Dermis lymphatic vessel endothelial cell (primary cell): Measurements from ENCODE around the gene LPCAT3. TPM values are rescaled to one million over a fixed set of nuclear protein-coding genes. Genes with fewer than 3 reads are reported as not detected.

Experiments used
- total RNA-seq: library from RNA; depleted of rRNA; stranded (reverse); fragments of >200 nt; gene quantifications from 2 replicates; pipeline ENCODE4 v1.2.1, GENCODE V29; 2014

Gene LPCAT3, protein sequence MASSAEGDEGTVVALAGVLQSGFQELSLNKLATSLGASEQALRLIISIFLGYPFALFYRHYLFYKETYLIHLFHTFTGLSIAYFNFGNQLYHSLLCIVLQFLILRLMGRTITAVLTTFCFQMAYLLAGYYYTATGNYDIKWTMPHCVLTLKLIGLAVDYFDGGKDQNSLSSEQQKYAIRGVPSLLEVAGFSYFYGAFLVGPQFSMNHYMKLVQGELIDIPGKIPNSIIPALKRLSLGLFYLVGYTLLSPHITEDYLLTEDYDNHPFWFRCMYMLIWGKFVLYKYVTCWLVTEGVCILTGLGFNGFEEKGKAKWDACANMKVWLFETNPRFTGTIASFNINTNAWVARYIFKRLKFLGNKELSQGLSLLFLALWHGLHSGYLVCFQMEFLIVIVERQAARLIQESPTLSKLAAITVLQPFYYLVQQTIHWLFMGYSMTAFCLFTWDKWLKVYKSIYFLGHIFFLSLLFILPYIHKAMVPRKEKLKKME
- 9.4 and 10.8 TPM in 2 replicates for total RNA-seq

DNA sequence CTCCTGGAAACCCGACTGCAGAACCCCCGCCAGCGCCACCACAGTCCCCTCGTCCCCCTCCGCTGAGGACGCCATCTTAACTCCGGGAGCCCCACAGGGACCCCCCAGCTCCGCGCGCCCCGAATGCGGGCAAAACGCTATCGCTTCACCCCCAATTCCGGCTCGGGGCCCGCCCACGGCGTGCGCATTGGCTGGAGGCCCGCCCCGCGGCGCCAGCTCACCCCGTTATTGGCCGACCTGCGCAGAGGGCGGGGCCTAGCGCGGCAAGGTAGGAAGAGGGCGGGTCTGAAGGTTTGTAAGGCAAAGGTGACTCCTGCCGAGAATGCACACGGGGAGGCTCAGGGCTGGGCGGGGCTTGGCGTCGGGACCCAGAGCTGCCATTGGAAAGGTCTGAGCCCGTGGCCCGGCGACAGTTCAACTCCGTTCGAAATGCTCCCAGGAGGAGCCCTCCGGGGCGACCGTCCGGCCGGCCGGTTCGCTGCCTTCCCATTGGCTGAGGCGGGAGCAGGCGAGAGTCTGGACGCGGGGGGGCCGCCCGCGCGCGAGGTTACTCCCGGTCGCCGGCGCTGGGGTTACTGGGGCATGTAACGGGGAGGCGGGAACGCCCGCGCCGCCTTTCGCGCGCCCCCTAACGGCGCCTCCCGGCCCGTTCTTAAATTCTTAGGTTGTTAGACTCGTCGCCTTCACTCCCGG, at the start of gene LPCAT3:
TSS of gene LPCAT3 (minus strand) at position 127 of the 693 bp plus-strand sequence. CDS start at position 75, 52 bp downstream.

GRCh38 chr12:7060353-7060954, 42.2 kb upstream of the LPCAT3 start, which contains the start of gene C1S:
C1S (plus strand) TSS chr12:7060718; CDS start chr12:7061913, 1,195 bp downstream.

DNA sequence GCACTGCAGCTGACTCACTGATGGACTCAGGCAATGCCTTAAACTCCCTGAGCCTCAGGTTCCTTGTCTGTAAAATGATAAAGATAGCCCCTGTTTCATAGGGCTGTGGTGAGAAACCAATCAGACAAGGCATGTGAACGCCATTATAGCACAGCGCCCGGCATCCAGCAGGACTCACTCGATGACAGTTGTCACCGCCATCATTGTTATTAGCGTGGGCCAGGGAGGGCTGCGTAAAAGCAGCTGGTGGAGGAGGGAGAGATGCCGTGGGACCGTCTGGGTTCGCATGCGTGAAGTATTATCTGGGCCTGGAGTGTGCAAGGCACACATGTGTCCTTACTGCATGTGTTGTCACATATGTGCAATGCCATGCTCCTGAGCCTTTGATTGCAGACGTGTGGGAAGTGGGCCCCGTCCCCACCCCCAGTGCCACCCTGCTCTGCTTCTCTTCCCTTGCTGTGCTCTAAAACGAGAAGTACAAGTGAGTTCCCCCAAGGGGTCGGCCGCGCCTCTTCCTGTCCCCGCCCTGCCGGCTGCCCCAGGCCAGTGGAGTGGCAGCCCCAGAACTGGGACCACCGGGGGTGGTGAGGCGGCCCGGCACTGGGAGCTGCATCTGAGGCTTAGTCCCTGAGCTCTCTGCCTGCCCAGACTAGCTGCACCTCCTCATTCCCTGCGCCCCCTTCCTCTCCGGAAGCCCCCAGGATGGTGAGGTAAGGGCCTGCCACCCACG, 67.3 kb downstream of the LPCAT3 start, which contains the start of gene PTPN6:
TSS of gene PTPN6 (plus strand) at position 546 of the 730 bp plus-strand sequence. CDS start at position 703, 157 bp downstream.

GRCh38 chr12:6943722-6944380, 74.4 kb downstream of the LPCAT3 start, which contains the start of the genes C12orf57 and RNU7-1:
C12orf57 (plus strand) TSS chr12:6944022; CDS start chr12:6944122, 100 bp downstream.
RNU7-1 (plus strand) TSS chr12:6943816.

GRCh38 chr12:6927379-6928021, 90.8 kb downstream of the LPCAT3 start, which contains the start of gene ATN1:
ATN1 (plus strand) TSS chr12:6927959; CDS start chr12:6934002, 6,043 bp downstream.

Other genes starting within 250 kb of the LPCAT3 start
- 0.09 and 0.22 TPM in 2 replicates for gene LAG3, start 246.0 kb downstream of the LPCAT3 start, total RNA-seq
- not detected in 2 replicates for gene CD4, start 228.9 kb downstream of the LPCAT3 start, total RNA-seq
- 0.09 and 0.22 TPM in 2 replicates for gene GPR162, start 196.7 kb downstream of the LPCAT3 start, total RNA-seq
- gene P3H3, start 190.1 kb downstream of the LPCAT3 start, total RNA-seq: 10.2 and 10.9 TPM in 2 replicates
- gene GNB3, start 177.6 kb downstream of the LPCAT3 start, total RNA-seq: 0.11 and 0.26 TPM in 2 replicates
- 2.7 and 3.4 TPM in 2 replicates for gene CDCA3, start 167.2 kb downstream of the LPCAT3 start, total RNA-seq
- gene USP5, start 166.3 kb downstream of the LPCAT3 start, total RNA-seq: 69.3 and 72.1 TPM in 2 replicates
- gene TPI1, start 150.9 kb downstream of the LPCAT3 start, total RNA-seq: 630 and 802 TPM in 2 replicates
- 3.4 and 4.2 TPM in 2 replicates for gene SPSB2, start 145.2 kb downstream of the LPCAT3 start, total RNA-seq
- 2.0 and 3.8 TPM in 2 replicates for gene LRRC23, start 113.7 kb downstream of the LPCAT3 start, total RNA-seq
- 0.60 and 1.1 TPM in 2 replicates for gene ENO2, start 103.9 kb downstream of the LPCAT3 start, total RNA-seq
- gene ATN1, start 90.5 kb downstream of the LPCAT3 start, total RNA-seq: 5.5 and 5.8 TPM in 2 replicates
- not detected in 2 replicates for gene RNU7-1, start 74.7 kb downstream of the LPCAT3 start, total RNA-seq
- gene C12orf57, start 74.5 kb downstream of the LPCAT3 start, total RNA-seq: 163 and 168 TPM in 2 replicates
- 3.3 and 3.5 TPM in 2 replicates for gene PTPN6, start 67.1 kb downstream of the LPCAT3 start, total RNA-seq
- 147 and 175 TPM in 2 replicates for gene PHB2, start 47.8 kb downstream of the LPCAT3 start, total RNA-seq
- gene EMG1, start 47.6 kb downstream of the LPCAT3 start, total RNA-seq: 26.4 and 33.7 TPM in 2 replicates
- gene C1S, start 42.2 kb upstream of the LPCAT3 start, total RNA-seq: 0.09 and 0.65 TPM in 2 replicates
- gene C1R, start 74.0 kb upstream of the LPCAT3 start, total RNA-seq: 0.43 and 1.5 TPM in 2 replicates
- gene C1RL, start 90.7 kb upstream of the LPCAT3 start, total RNA-seq: 12.4 and 15.0 TPM in 2 replicates
- gene RBP5, start 110.4 kb upstream of the LPCAT3 start, total RNA-seq: 0.22 and 0.26 TPM in 2 replicates
- gene CLSTN3, start 111.9 kb upstream of the LPCAT3 start, total RNA-seq: 10.3 and 20.3 TPM in 2 replicates
- 31.4 and 38.8 TPM in 2 replicates for gene PEX5, start 171.2 kb upstream of the LPCAT3 start, total RNA-seq